H9 (cell line): ENCODE data around the gene DELE1. TPM values are rescaled to one million over a fixed set of nuclear protein-coding genes. Genes with fewer than 3 reads are reported as not detected.

Source experiments
- DNase-seq: peaks from one replicate; pipeline ENCODE4 v3.0.0-alpha.2; 2017
- H2AFZ ChIP-seq: one replicate; pipeline ENCODE4 v1.6.1; 2013; ENCODE audit warnings: mild to moderate bottlenecking, low read length, control low read depth, moderate library complexity
- H2AK5ac ChIP-seq: 2 replicates; pipeline ENCODE4 v1.6.1; 2013; ENCODE audit warnings: low read length, control low read depth, mixed read lengths; ENCODE audit not compliant: insufficient read length
- H2BK120ac ChIP-seq: one replicate; pipeline ENCODE4 v1.6.1; 2013; ENCODE audit warnings: low read depth, mild to moderate bottlenecking, low read length, control low read depth, inconsistent platforms; ENCODE audit not compliant: poor library complexity, severe bottlenecking
- H2BK12ac ChIP-seq: 2 replicates; pipeline ENCODE4 v1.6.1; 2013; ENCODE audit warnings: low read length, control low read depth, mixed read lengths, low read depth; ENCODE audit not compliant: insufficient read length
- H2BK15ac ChIP-seq: 2 replicates; pipeline ENCODE4 v1.6.1; 2013; ENCODE audit warnings: low read depth, low read length, control low read depth
- H2BK20ac ChIP-seq: one replicate; pipeline ENCODE4 v1.6.1; 2013; ENCODE audit warnings: low read depth, mild to moderate bottlenecking, low read length, control low read depth, inconsistent platforms; ENCODE audit not compliant: poor library complexity, severe bottlenecking
- H2BK5ac ChIP-seq: 2 replicates; pipeline ENCODE4 v1.6.1; 2013; ENCODE audit warnings: low read length, control low read depth, mixed read lengths; ENCODE audit not compliant: insufficient read length
- H3K14ac ChIP-seq: 2 replicates; pipeline ENCODE4 v1.6.1; 2013; ENCODE audit warnings: low read length, control low read depth; ENCODE audit not compliant: insufficient read depth
- H3K18ac ChIP-seq: 2 replicates; pipeline ENCODE4 v1.6.1; 2013; ENCODE audit warnings: low read depth, mild to moderate bottlenecking, mixed read lengths, low read length, control low read depth; ENCODE audit not compliant: insufficient read length
- H3K23ac ChIP-seq: 2 replicates; pipeline ENCODE4 v1.6.1; 2013; ENCODE audit warnings: low read length, control low read depth, mixed read lengths, low read depth; ENCODE audit not compliant: insufficient read length
- H3K23me2 ChIP-seq: 2 replicates; pipeline ENCODE4 v1.6.1; 2013; ENCODE audit warnings: low read depth, mild to moderate bottlenecking, mixed read lengths, low read length, control low read depth; ENCODE audit not compliant: insufficient read length, poor library complexity, severe bottlenecking
- H3K27ac ChIP-seq: 2 replicates; pipeline ENCODE4 v1.5.1; 2013; ENCODE audit warnings: low read length, control low read depth, mixed read lengths, low read depth; ENCODE audit not compliant: insufficient read length
- H3K27me3 ChIP-seq: 2 replicates; pipeline ENCODE4 v1.6.1; 2013; ENCODE audit warnings: low read length, control low read depth, inconsistent platforms; ENCODE audit not compliant: insufficient read depth
- H3K4ac ChIP-seq: 2 replicates; pipeline ENCODE4 v1.6.1; 2013; ENCODE audit warnings: low read depth, mild to moderate bottlenecking, control low read depth, inconsistent platforms, low read length, moderate library complexity
- H3K4me1 ChIP-seq: 2 replicates; pipeline ENCODE4 v1.6.1; 2013; ENCODE audit warnings: low read length, control low read depth, inconsistent platforms; ENCODE audit not compliant: insufficient read depth
- H3K4me2 ChIP-seq: 2 replicates; pipeline ENCODE4 v1.6.1; 2013; ENCODE audit warnings: low read length, control low read depth, mixed read lengths; ENCODE audit not compliant: insufficient read length, insufficient read depth
- H3K56ac ChIP-seq: 2 replicates; pipeline ENCODE4 v1.6.1; 2013; ENCODE audit warnings: low read depth, mild to moderate bottlenecking, mixed read lengths, low read length, control low read depth; ENCODE audit not compliant: insufficient read length
- H3K79me1 ChIP-seq: 2 replicates; pipeline ENCODE4 v1.6.1; 2013; ENCODE audit warnings: low read depth, mild to moderate bottlenecking, moderate library complexity, low read length, control low read depth, inconsistent platforms; ENCODE audit not compliant: insufficient read depth, poor library complexity, severe bottlenecking
- H3K79me2 ChIP-seq: 2 replicates; pipeline ENCODE4 v1.6.1; 2013; ENCODE audit warnings: low read length, control low read depth, inconsistent platforms; ENCODE audit not compliant: insufficient read depth
- H3K9ac ChIP-seq: 2 replicates; pipeline ENCODE4 v1.6.1; 2013; ENCODE audit warnings: low read length, control low read depth, mixed read lengths; ENCODE audit not compliant: insufficient read length; ENCODE audit errors: extremely low read depth
- H3K9me3 ChIP-seq: one replicate; pipeline ENCODE4 v1.6.1; 2013; ENCODE audit warnings: low read depth, low read length, inconsistent platforms; ENCODE audit not compliant: control insufficient read depth
- H3T11ph ChIP-seq: one replicate; pipeline ENCODE4 v1.6.1; 2013; ENCODE audit warnings: mild to moderate bottlenecking, low read length, control low read depth, inconsistent platforms
- H4K20me1 ChIP-seq: one replicate; pipeline ENCODE4 v1.6.1; 2013; ENCODE audit not compliant: control insufficient read depth, insufficient read length, insufficient read depth
- H4K5ac ChIP-seq: 2 replicates; pipeline ENCODE4 v1.6.1; 2013; ENCODE audit warnings: low read depth, mild to moderate bottlenecking, mixed read lengths, low read length, control low read depth; ENCODE audit not compliant: insufficient read length
- H4K8ac ChIP-seq: replicated peaks from 2 replicates; pipeline ENCODE4 v1.6.1; 2013; ENCODE audit warnings: low read length, control low read depth, mixed read lengths, low read depth; ENCODE audit not compliant: insufficient read length
- H4K91ac ChIP-seq: 2 replicates; pipeline ENCODE4 v1.6.1; 2013; ENCODE audit warnings: low read depth, mild to moderate bottlenecking, moderate library complexity, mixed read lengths, low read length, control low read depth; ENCODE audit not compliant: insufficient read length
- H3K27ac Mint-ChIP-seq, 3 experiments: 2 replicates in 2 of 3; 3 replicates in 1 of 3; pipeline ENCODE4 v1.8.0; 2020 to 2021; ENCODE audit warnings: mixed read lengths in 3 of 3, mild to moderate bottlenecking in 1 of 3, moderate library complexity in 1 of 3
- H3K27me3 Mint-ChIP-seq: 2 replicates; pipeline ENCODE4 v1.8.0; 2021; ENCODE audit warnings: low read depth, mild to moderate bottlenecking, moderate library complexity, mixed read lengths
- H3K36me3 Mint-ChIP-seq, 3 experiments: 2 replicates in 2 of 3; 3 replicates in 1 of 3; pipeline ENCODE4 v1.8.0; 2020 to 2021; ENCODE audit warnings: low read depth in 3 of 3, mixed read lengths in 3 of 3; ENCODE audit not compliant: insufficient read depth in 1 of 3
- H3K4me1 Mint-ChIP-seq, 2 experiments: 2 replicates each; pipeline ENCODE4 v1.8.0; 2020; ENCODE audit warnings: mixed read lengths in 2 of 2
- H3K4me3 Mint-ChIP-seq, 2 experiments: 2 replicates in 1 of 2; 3 replicates in 1 of 2; pipeline ENCODE4 v1.8.0; 2020 to 2021; ENCODE audit warnings: mild to moderate bottlenecking in 2 of 2, mixed read lengths in 2 of 2, moderate library complexity in 1 of 2
- H3K9me3 Mint-ChIP-seq, 2 experiments: 2 replicates in 1 of 2; 3 replicates in 1 of 2; pipeline ENCODE4 v1.8.0; 2020; ENCODE audit warnings: mild to moderate bottlenecking in 2 of 2, mixed read lengths in 2 of 2, moderate library complexity in 1 of 2
- CTCF ChIP-seq: fragments of 200-600 bp; sonication (generic); conservative IDR thresholded peaks from 3 replicates; pipeline ENCODE4 v1.8.0; 2021; ENCODE audit warnings: antibody characterized with exemption, mild to moderate bottlenecking
- WGBS: extraction: QIAGEN DNeasy Blood & Tissue Kit; methylation state at CpG from one replicate; pipeline ENCODE4 v1.1.7; 2013; ENCODE audit warnings: missing lambda C conversion rate, low lambda C conversion rate, mixed read lengths; ENCODE audit not compliant: insufficient read length; ENCODE audit errors: extremely low coverage; 5-methylcytosine and 5-hydroxymethylcytosine counted together
- total RNA-seq: library from RNA; stranded (reverse); gene quantifications from 2 replicates; pipeline ENCODE4 v1.2.1, GENCODE V29; 2021

DELE1 gene
- total RNA-seq, 1 experiment from 2014 or later, result 75.3 TPM

GRCh38 chr5:141954194-141954593, 30.5 kb downstream of the DELE1 start:
- Mint-ChIP-seq H3K9me3 (no peaks in the 10 kb centered on the region; a peak in 1 of 5 replicates), H3K4me3 (no peak overlapping the region)
- TF ChIP-seq CTCF, result no peak

More at GRCh38 chr5:141954194-141954593, 30.5 kb downstream of the DELE1 start:
- Histone ChIP-seq H3K4me1 (no peaks in the 10 kb centered on the region; the same call in 1 of the 2 replicates), H2AK5ac (no peak overlapping the region), H2BK5ac (no peak overlapping the region), H3K9ac (no peak overlapping the region), H3K27ac (no peak overlapping the region), H3K79me2 (no peaks in the 10 kb centered on the region), H3K14ac (no peak overlapping the region), H3K18ac (no peak overlapping the region), H2BK120ac (no peak overlapping the region), H2BK12ac (no peak overlapping the region), H3K4me2 (no peak overlapping the region), H3K23ac (no peak overlapping the region), H4K5ac (no peak overlapping the region), H4K20me1 (no peaks in the 10 kb centered on the region), H3K27me3 (no peaks in the 10 kb centered on the region), H4K91ac (no peak overlapping the region), H3K23me2 (no peaks in the 10 kb centered on the region), H4K8ac (no peak overlapping the region), H2BK20ac (no peak overlapping the region), H3K9me3 (no peaks in the 10 kb centered on the region), H2AFZ (no peak overlapping the region), H3T11ph (no peak overlapping the region), H2BK15ac (no peak overlapping the region), H3K56ac (no peak overlapping the region), H3K79me1 (no peaks in the 10 kb centered on the region), H3K4ac (no peak overlapping the region)
- Mint-ChIP-seq H3K36me3 (no peaks in the 10 kb centered on the region), H3K27me3 (peaks cover 3% of the 10 kb centered on the region; the same call in 1 of the 2 replicates), H3K27ac (no peak overlapping the region), H3K4me1 (peaks cover 11 to 22% of the 10 kb centered on the region in 2 experiments)
- no CpG with 5 or more reads among the region's 2 CpGs for WGBS
- no peak for DNase-seq
